SK-N-DZ (cell line): ENCODE results near the gene RAB10.
"Not testable (repeated sequence)": the region's sequence is repeated elsewhere in the genome, so short reads cannot be mapped to it uniquely, and the experiment has no call there.

ENCODE experiments used
- DNase-seq: peaks from one replicate; pipeline ENCODE4 v3.0.0-alpha.2; 2015; ENCODE audit warnings: low spot score

Gene RAB10

DNA sequence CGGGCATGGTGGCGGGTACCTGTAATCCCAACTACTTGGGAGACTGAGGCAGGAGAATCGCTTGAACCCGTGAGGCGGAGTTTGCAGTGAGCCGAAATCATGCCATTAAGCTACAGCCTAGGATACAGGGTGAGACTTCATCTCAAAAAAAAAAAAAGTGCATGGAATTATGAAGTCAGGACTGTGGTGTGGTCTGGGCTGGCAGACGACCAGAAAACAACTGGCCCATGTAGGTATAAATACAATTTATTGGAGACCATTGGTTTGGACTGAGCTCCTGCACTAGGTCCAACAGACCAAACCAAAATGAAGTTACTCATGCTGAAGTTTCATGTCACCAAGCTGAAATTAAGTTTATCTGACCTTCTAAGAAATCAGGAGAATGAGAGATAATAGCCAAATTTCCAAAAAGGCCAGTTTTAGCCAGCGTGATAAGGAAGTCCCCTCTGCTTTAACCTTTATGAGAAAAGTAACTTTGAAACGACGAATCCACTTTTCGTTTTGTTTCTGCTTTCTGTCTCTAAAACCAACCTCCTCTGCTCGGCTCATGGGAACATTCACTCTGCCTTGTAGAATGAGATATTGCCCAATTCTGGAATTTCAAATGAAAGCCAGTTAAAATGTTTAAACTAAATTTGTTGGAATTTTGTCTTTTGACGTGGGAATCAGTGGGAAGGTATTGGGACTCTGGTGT lies 17.7 kb upstream of the RAB10 start:
- no peak for DNase-seq

DNA sequence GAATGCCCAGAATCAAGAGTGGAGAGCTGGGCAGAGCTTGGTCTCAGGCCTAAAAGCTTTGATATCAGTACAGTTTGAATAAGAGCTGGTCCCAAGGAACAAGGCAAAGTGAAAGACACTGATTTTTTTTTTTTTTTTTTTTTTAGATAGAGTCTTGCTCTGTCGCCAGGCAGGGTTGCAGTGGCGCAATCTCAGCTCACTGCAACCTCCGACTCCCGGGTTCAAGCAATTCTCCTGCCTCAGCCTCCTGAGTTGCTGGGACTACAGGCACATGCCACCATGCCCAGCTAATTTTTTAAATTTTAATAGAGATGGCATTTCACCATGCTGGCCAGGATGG lies 17.2 kb upstream of the RAB10 start:
- DNase-seq = not testable (repeated sequence)

- DNase-seq = no peak
Measured at GRCh38 chr2:26017464-26018183, 16.3 kb upstream of the RAB10 start.

- DNase-seq = no peak
Measured at GRCh38 chr2:26018184-26019055, 15.5 kb upstream of the RAB10 start.

- DNase-seq = no peak
Measured at GRCh38 chr2:26020231-26020640, 13.6 kb upstream of the RAB10 start.

- no peak for DNase-seq
Measured at GRCh38 chr2:26024260-26024659, 9.6 kb upstream of the RAB10 start.

DNA sequence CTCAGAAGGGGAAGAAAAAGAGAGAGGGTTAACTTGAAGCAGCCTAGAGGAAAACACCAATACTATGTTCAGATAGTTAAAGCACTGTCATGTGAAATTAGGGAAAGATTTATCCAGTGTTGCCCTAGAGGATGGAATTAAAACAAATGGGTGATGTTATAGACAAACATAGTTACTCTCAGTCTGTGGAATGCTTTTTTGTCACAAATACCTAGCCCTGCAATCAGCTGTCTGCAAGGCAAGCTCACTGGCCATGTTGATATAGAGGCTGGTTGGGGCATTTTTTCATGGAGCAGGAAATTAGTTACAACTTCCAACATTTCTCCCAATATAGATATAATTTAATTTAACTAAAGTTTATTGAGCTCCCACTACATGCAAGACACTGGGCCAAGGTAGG lies 8.4 kb upstream of the RAB10 start:
- no peak for DNase-seq

GRCh38 chr2:26028083-26028482 lies 5.8 kb upstream of the RAB10 start:
- DNase-seq = not testable (repeated sequence)

- DNase-seq = not testable (repeated sequence)
Measured at GRCh38 chr2:26032586-26033269, 1.2 kb upstream of the RAB10 start.

DNA sequence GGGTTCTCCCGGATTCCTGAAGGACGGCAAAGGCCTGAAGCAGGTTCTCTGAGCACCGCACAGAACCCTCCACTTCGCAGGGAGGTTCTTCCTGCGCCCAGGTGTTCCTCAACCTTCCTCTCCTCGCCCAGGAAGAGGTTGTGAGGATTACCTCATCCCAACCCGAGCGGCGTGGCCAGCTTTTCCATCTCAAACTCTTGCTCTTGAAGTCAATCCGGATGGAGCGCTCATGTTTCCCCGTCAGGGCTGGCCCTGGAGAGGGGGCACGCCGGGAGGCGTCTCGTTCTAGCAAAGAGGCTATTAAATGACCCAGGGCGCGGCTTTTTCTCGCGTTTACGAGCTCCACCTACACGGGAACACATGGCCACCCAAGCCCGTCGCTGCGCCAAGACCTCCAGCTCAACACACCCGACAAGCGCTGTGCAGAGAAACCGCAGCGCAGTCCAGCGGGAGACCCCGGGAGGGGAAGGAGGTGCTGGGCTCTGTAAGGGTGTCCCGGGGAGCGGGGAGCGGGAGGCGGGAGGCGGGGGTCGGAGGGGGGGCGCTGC lies 540 bp upstream of the RAB10 start:
- DNase-seq = peak; percentile 86

- DNase-seq = no peak
Measured at GRCh38 chr2:26034637-26034992, 731 bp downstream of the RAB10 start.

GRCh38 chr2:26035090-26035743 lies 1.3 kb downstream of the RAB10 start:
- no peak for DNase-seq

DNA sequence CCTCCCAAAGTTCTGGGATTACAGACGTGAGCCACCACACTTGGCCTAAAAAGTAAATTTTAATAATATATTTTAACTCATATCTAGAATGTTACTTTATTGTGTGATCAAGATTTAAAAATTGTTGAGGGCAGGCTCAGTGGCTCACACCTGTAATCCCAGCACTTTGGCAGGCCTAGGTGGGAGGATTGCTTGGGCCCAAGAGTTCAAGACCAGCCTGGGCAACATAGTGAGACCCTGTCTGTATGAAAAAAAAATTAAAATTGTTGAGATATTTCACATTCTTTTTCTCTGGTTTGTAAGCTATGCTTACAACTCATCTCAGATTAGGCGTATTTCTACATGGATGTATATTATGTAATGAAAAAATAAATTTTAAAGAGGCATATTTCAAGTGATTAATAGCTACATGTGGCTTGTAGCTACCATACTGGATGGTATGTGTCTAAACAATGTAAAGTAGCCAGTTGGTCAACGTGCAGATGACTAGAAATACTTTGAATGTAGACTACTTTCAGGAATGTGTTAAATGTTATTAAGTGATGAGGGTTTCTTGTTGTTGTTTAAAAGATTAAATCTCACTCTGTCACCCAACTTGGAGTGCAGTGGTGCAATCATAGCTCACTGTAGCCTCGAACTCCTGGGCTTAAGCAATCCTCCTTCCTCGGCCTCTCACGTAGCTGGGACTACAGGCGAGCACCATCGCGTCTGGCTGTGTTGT lies 5.9 kb downstream of the RAB10 start:
- no peak for DNase-seq

DNA sequence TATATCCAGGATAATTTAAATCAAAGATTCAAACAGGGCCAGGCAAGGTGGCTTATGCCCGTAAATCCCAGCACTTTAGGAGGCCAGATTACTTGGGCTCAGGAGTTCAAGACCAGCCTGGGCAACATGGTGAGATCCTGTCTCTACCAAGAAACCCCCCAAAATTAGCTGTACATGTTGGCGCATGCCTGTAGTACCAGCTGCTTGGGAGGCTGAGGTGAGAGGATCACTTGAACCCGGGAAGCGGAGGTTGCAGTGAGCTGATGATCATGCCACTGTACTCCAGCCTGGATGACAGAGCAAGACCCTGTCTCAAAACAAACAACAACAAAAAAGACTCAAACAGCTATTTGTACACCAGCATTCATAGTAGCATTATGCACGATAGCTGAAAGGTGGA lies 9.2 kb downstream of the RAB10 start:
- no peak for DNase-seq

DNA sequence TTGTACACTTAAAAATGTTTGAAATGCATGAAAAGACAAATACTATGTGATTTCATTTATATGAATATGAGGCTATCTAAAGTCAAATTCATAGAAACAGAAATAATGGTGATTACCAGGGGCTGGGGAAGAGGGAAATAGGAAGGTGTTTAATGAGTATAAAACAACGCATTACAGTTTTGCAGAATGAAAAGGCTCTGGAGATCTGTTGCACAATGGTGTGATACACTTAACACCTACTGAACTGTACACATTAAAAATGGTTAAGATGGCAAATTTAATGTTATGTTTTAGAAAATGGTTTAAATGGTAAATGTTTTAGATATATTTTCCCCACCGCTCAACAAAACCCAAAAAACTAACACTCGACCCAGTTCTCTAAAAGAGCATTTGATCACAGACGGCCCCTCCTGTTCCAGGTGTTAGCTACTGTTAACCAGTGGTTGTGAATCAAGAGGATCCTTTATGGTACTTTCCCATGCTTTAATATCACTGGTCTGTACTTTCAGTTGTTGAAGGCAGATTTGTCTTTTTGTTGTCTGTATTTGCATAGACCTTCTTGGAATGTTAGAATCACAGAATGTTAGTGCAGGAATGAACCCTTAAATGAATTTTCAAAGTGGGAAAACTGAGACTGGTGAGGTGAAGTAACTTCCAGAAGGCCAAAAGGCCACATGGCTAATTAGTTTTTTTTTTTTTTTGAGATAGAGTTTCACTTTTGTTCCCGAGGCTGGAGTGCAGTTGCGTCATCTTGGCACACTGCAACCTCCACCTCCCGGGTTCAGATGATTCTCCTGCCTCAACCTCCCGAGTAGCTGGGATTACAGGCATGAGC lies 10.2 kb downstream of the RAB10 start:
- DNase-seq = no peak

- no peak for DNase-seq
Measured at GRCh38 chr2:26048791-26049190, 14.9 kb downstream of the RAB10 start.

DNA sequence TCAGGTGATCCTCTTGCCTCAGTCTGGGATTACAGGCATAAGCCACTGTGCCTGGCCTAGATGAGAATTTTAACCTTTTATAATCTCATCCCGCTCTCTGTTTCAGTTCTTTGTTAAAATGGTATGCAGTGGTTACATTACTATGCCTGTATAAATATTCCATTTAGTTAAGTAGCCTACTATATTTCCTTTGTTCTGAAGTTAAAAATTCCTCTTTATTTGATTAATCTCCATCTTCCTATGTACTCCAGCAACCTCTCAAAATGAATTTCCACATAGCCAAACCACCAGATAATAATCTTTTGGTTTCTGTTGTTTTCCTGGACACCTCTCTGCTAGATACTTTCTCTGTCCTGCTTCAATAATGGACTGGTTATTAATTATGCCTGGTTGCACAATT lies 15.8 kb downstream of the RAB10 start:
- no peak for DNase-seq

DNA sequence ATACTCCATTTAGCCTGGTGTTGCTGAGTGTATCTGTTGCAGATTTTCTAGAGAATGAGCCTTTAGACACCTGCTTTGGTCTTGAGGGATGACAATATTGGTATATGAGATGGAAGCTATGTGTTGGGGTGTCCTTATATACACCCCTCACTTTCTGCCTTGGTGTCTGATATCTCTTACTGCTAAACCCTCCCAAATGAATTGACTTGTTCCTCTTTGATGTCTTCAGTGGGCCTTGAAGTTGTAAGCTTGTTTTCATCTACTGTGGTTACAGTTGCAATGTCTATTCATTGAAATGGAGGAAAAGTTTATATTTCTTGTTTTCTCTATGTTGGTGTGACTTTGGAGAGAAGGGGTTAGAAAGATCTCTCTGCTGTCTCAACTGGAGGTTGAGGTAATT lies 18.9 kb downstream of the RAB10 start:
- DNase-seq = no peak

DNA sequence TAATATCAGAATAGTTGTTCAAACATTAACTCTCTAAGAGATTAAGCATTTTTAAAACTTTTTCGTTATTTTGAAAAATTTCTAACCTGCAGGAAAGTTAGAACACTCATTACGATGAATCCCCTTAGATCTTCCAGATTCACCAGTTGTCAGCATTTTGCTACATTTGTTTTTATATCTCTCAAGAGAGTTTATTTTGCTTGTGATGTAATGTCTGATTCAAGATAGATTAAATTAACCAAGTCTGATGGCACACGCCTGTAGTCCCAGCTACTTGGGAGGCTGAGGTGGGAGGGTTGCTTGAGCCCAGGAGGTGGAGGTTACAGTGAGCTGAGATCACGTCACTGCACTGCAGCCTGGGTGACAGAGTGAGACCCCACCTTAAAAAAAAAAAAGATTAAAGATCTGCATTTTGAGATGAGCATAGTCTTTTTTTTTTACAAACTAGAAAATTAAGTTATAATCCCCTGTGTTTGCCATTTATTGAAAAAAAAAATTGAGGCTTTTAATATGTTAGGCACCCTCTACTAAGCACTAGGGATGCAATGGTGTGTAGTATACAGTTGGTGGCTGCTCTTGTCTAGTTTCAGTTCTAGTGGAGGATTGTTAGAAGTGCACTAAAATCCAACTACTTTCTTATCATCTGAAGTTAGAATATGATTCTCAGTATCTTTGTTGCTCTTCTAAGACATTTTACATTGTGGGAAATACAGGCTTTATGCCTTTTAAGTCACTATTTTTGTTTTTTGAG lies 20.9 kb downstream of the RAB10 start:
- no peak for DNase-seq
